ENCODE data around the gene SUPT5H.

SUPT5H gene

DNA sequence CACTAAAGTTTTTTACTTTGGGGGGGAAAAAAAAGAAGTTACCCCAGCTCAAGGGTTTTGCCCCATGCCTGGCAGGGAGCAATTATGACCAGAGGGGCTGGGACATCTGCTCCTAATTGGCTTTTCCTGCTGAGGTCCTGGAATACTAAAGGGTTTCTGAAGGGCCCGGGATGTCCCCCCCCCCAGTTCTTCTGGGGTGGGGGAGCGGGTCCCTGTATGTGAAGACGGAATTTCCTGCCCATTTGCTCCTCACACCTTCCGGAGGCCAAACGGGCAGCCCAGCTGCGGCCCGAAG is 52.3 kb downstream of the SUPT5H start:
- no peak for DNase-seq (ENCODE audit: low read depth, low spot score)

DNA sequence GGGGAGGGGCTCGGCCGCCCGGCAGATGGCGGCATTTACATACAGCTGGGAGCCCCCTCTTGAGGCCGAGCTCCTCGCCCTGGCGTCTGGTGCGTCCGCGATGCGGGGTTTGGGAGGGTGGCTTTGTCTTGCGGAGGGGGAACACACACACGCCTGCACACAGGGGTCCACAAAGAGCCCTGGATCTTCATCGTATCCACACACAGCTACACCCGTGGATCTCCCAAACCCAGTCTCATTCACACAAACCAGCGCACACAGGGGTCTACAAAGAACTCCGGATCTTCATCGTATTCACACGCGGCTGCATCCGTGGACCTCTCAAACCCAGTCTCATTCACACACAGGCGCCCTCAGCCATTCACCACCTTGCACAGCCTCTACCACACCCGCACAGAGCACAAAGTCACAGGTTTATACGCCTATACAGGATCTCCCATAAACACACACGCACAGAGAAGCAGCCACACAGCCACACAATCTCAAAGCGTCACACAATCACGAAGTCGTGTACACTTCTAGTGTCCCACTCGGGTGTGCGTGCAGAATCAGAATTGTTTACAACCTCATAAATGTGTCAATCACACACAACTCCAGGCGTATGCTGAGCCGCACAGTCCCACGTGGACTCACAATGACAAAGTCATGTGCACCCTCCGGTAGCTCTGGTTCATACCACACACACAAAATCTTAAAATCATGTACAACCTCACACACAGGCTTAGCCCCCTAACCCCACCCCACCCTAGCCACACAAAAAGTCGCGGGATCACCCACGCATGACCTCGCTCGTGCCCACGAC is 52.8 kb downstream of the SUPT5H start:
- no peak for DNase-seq (ENCODE audit: low read depth, low spot score)

DNA sequence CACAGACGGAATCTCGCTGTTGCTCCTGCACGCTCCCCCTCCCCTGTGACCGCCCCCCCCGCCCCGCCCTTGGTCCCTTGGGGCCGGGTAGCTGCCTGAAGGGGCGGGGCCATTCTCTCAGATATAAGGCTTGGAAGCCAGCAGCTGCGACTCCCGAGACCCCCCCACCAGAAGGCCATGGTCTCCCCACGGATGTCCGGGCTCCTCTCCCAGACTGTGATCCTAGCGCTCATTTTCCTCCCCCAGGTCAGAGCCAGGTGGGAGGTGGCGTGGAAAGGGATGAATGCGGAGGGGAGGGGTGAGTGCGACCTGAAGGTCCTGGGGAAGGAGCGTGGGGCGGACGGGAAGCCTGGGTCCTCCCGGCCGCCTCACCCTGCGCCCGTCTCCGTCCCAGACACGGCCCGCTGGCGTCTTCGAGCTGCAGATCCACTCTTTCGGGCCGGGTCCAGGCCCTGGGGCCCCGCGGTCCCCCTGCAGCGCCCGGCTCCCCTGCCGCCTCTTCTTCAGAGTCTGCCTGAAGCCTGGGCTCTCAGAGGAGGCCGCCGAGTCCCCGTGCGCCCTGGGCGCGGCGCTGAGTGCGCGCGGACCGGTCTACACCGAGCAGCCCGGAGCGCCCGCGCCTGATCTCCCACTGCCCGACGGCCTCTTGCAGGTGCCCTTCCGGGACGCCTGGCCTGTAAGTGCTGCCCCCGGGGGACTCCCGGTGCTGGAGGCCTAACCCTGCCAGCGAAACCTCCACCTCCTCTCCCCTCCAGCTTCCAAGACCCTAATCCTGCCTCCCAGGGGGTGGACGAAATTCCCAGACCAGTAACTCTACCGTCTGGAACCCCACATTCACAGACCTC is 53.6 kb downstream of the SUPT5H start, which contains the start of gene DLL3:
Gene DLL3, plus strand, starts transcription at position 150 of the 845 bp plus-strand sequence. Its CDS starts 28 bp downstream, at position 178.
- DNase-seq (ENCODE audit: low read depth, low spot score) = no peak

DNA sequence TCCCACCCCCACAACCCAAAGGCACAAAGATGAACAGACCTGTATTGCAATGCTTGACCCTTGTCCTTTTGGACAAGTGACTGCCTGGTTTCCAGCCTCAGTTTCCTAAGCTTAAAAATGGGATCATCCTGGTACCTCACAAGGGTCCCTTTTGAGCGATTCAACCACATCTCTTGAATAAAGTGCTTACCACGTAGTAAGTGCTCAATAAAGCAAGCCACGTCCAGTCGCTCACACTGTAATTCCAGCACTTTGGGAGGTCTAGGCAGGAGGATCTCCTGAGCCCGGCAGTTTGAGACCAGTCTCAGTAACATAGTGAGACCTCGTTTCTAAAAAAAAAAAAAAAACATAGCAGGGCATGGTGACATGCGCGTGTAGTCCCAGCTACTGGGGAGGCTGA is 54.5 kb downstream of the SUPT5H start:
- DNase-seq (ENCODE audit: low read depth, low spot score) = no peak

DNA sequence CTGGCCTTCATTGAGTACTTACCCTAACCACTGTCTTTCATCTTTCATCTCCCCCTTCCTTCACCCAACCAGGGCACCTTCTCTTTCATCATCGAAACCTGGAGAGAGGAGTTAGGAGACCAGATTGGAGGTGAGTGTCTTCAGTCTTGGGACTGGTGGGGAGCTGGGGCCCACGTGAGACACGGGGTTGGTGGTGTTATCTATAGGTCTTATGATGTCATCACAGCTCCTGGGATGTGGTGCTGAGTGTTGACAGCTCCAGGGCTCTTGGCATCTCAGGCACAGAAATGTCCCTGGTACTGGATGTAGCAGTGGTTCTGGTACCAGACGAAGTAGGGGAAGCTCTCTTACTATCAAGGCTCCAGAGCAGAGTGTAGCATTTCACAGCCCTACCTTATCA is 55.2 kb downstream of the SUPT5H start:
- no peak for DNase-seq (ENCODE audit: low read depth, low spot score)

DNA sequence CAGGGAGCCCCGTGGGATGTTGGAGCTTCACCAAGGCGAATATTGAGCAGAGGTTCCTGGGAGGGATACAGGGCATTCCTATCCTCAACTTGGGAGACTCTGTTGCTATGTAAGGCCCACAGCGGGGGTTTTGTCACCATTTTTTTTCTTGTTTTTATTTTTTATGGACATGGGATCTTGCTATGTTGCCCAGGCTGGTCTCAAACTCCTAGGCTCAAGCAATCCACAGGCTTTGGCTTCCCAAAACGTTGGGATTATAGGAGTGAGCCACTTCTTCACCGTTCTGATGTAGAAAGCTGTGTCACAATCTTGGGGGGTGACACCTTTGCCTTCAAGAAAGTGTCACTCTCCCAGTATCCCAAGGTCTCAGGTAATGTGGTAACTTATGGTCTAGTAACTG is 56.0 kb downstream of the SUPT5H start:
- no peak for DNase-seq (ENCODE audit: low read depth, low spot score)

DNA sequence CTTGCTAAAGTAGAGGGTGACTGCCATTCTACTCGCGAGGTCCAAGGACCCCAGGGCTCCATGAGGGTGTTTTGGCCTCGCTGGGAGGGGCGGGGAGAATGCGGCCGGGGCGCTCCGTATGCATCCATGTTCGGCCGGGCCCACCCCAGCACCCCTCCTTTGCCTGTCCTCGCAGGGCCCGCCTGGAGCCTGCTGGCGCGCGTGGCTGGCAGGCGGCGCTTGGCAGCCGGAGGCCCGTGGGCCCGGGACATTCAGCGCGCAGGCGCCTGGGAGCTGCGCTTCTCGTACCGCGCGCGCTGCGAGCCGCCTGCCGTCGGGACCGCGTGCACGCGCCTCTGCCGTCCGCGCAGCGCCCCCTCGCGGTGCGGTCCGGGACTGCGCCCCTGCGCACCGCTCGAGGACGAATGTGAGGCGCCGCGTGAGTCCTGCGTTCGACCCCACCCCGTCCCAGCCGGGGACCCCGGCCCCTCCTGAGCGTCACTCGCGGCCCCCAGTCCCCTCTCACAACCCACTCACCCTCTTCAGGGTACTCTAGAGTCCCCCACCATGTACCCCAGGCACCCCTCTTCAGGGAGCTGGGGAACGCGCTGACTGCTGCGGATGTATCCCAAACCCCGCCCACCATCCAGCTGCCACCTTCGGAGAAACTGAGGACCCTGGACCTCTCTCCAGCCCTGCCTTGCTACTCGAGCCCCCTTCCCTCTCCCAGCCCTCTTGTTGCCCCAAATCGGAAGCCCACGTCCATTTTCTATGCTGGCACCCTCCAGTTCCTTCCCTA is 57.4 kb downstream of the SUPT5H start:
- peak; percentile 48 for DNase-seq (ENCODE audit: low read depth, low spot score)

DNA sequence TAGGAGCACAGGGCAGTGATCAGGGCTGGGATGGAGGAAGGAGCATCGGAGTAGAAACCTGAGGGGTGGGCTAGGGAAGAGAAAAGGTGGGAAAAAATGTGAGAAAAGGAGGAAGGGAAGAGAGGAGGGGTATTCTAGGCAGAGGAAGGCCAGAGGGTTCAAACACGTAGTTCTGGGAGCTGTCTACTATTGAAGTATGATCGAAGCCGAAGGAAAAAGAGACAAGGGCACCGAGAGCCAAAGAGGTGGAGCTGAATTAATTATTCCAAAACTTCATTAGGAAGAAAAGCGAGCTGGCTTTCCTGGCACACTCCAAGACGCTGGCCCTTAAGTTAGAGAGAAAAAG is 61.2 kb downstream of the SUPT5H start:
- no peak for DNase-seq (ENCODE audit: low read depth, low spot score)

DNA sequence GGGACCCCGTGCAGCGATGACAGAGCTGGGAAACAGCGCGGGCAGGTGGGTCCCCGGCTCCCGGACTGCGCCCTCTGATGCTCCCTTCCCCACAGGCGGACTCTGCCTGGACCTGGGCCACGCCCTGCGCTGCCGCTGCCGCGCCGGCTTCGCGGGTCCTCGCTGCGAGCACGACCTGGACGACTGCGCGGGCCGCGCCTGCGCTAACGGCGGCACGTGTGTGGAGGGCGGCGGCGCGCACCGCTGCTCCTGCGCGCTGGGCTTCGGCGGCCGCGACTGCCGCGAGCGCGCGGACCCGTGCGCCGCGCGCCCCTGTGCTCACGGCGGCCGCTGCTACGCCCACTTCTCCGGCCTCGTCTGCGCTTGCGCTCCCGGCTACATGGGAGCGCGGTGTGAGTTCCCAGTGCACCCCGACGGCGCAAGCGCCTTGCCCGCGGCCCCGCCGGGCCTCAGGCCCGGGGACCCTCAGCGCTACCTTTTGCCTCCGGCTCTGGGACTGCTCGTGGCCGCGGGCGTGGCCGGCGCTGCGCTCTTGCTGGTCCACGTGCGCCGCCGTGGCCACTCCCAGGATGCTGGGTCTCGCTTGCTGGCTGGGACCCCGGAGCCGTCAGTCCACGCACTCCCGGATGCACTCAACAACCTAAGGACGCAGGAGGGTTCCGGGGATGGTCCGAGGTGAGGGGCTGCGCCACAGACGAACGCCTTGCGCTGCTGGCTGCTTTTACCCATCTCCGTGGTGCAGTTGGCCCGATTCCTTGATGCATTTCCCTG is 61.7 kb downstream of the SUPT5H start:
- DNase-seq (ENCODE audit: low read depth, low spot score) = no peak

DNA sequence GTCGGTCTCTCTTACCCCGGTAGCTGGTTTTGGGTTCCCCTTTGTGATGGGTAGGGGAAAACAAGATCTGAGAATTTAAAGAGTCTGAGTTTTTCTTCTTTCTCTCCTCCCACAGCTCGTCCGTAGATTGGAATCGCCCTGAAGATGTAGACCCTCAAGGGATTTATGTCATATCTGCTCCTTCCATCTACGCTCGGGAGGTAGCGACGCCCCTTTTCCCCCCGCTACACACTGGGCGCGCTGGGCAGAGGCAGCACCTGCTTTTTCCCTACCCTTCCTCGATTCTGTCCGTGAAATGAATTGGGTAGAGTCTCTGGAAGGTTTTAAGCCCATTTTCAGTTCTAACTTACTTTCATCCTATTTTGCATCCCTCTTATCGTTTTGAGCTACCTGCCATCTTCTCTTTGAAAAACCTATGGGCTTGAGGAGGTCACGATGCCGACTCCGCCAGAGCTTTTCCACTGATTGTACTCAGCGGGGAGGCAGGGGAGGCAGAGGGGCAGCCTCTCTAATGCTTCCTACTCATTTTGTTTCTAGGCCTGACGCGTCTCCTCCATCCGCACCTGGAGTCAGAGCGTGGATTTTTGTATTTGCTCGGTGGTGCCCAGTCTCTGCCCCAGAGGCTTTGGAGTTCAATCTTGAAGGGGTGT is 62.5 kb downstream of the SUPT5H start:
- no peak for DNase-seq (ENCODE audit: low read depth, low spot score)

DNA sequence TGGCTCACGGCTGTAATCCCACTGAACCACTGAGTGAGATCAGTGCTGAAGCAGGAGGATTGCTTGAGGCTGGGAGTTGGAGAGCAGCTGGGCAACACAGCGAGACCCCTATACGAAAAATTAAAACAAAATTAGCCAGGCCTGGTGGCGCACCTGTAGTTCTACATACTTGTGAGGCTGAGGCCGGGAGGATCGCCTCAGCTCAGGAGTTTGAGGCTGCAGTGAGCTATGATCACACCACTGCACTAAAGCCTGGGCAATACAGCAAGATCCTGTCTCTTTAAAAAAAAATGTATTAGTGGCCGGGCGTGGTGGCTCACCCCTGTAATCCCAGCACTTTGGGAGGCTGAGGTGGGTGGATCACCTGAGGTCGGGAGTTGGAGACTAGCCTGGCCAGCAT is 63.2 kb downstream of the SUPT5H start:
- DNase-seq (ENCODE audit: low read depth, low spot score) = no peak

DNA sequence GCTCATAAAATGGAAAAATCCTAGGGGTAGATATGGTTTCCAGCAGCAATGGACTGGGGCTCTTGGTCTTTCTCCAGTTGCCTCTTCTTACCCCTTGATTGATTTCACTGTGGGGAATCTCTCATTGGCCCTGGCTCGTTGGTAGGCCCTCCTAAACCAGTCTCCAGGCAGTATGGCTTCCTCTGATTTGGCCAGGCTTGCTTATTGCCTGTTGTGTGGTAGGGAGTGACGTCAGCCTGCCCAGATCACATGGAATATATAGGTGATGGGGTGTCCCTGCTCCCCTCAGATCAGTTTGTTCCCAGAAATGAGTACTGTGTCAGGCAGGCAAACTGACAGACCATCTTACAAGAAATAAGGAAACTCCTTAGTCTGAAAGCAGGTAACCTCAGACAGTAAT is 63.9 kb downstream of the SUPT5H start:
- DNase-seq (ENCODE audit: low read depth, low spot score) = no peak

DNA sequence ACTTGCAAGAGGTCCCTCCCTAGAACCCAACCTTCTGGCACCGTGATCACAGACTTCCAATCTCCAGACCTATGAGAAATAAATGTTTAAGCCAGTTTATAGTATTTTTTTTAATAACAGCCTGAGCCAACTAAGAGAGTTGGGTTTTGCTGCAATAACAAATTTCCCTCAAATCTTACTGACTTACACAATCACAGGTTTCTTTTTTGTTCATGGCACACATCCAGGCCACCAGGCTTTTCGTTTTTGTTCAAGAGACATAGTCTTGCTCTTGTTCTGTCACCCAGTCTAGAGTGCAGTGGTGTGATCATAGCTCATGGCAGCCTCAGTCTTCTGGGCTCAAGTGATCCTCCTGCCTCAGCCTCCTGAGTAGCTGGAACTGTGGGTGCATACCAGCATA is 67.6 kb downstream of the SUPT5H start:
- no peak for DNase-seq (ENCODE audit: low read depth, low spot score)

DNA sequence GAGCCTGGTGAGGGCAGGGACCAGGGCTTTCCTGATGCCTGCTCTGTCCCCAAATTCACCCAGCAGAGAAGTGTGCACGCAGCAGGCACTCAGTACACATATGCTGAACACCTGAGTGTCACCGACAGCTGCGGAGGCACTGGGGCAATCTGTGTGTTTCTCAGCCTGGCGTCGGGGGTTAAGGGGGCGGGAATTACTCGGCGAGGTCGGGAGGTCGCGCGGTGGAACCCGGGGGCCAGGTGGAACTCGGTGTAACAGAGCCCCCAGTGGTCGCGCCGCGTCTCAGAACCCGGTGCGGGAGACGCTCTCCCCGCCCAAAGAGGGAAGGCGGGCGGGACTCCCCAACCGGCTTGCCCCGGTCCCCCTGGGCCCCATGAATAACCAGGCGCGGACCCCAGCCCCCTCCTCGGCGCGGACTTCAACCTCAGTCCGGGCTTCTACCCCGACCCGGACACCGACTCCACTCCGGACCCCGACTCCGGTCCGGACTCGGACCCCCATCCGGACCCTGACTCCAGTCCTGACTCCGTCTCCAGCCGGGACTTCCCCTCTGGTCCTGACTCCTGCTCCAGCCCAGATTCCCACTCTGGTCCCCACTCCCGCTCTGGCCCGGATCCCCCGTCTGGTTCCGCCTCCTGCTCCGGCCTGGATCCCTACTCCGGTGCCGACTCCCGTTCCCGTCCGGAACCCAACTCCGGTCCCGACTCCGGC is 69.6 kb downstream of the SUPT5H start, which contains the start of gene SELENOV:
Gene SELENOV, plus strand, starts transcription at position 300 of the 711 bp plus-strand sequence. Its CDS starts 74 bp downstream, at position 374.
- DNase-seq (ENCODE audit: low read depth, low spot score) = no peak

DNA sequence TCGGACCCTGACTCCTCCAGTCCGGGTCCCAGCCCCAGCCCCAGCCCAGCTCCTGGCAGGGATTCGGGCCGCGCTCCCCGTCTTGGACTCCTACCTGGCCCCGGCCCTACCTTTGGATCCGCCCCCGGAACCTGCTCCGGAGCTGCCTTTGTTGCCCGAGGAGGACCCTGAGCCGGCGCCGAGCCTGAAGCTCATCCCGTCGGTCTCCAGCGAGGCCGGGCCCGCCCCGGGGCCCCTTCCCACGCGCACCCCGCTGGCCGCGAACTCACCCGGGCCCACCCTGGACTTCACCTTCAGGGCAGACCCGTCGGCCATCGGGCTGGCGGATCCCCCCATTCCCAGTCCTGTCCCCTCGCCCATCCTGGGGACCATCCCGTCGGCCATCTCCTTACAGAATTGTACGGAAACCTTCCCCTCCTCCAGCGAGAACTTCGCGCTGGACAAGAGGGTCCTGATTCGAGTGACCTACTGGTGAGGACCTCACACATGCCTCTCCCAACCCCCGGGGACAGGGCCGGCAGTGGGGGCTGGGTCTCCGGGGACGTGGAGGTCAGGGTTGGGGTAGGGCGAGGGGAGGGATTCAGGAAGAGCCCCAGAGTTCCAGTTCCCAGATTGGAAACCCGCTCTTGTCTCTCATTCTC is 70.3 kb downstream of the SUPT5H start:
- no peak for DNase-seq (ENCODE audit: low read depth, low spot score)

DNA sequence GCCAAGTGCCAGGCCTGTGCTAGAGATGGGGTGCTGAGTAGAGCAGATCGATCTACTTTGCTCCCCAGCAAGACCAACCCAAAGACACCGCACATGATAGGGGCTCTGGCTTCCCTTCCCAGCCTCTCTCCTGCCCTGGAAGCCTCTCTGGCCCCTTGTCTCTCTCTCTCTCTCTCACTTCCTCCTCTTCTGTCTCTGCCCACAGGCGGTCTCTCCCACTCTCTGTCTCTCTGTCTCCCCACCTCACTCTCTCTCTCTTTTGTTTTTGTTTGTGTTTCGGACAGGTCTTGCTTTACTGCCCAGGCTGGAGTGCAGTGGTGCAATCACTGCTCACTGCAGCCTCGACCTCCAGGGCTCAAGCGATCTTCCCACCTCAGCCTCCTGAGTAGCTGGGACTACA is 70.9 kb downstream of the SUPT5H start:
- no peak for DNase-seq (ENCODE audit: low read depth, low spot score)

DNA sequence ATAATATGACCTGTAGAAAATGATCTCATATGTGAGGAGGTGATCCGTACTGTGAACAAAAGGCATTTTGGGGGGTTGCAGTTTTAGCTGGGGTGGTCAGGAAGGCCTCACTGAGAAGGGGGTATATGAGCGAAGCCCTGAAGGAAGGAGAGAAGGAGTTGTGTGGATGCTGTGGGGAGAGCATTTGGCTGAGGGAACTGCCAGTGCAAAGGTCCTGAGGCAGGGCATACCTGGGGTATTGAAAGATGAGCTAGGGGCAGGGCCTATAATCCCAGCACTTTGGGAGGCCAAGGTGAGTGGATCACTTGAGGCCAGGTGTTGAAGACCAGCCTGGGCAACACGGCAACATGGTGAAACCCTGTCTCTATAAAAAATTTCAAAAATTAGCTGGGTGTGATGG is 72.0 kb downstream of the SUPT5H start:
- DNase-seq (ENCODE audit: low read depth, low spot score) = no peak

DNA sequence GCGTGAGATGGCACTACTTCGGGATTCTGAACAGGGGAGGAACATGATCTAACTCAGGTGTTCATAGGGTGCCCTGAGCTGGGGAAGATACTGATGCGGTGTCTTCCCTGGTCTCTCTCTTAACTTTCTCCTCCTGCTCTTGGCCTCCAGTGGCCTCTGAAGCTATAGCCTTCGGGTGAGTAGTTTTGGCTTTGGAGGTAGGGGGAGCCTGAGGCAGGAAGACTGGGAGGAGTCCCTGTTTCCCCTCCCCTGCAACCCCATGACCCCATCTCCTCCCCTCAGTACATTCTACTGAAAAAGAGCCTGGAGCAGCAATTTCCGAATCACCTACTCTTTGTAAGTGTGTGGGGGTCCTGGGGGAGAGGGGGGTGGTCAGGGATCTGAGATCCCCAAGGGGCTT is 73.1 kb downstream of the SUPT5H start:
- no peak for DNase-seq (ENCODE audit: low read depth, low spot score)

DNA sequence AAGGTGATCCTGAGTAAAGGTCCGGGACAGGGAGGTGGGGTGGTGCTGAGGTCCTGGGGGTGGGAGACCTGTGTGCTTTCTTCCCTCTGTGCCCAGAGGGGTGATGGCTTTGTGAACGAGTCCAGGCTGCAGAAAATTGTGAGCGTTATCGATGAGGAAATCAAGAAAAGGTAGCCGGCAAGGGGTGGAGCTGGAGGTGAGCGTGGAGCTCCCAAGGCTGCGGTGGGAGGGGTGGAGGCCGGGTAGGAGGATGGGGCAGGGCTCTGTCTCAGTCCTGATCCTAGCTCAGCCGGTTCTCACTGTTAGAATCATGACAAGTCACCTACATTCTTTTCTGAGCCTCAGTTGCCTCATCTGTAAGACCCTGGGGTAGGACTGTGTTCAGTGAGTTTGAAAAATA is 73.6 kb downstream of the SUPT5H start:
- DNase-seq (ENCODE audit: low read depth, low spot score) = no peak
